Thyroid gland (tissue), 4 donors: ENCODE data around the gene ZNF350. TPM values are rescaled to one million over a fixed set of nuclear protein-coding genes. Genes with fewer than 3 reads are reported as not detected.
"Not testable (repeated sequence)": the region's sequence is repeated elsewhere in the genome, so short reads cannot be mapped to it uniquely, and the experiment has no call there.

Experiments used
- DNase-seq, 2 donors: peaks; one replicate each; pipeline ENCODE4 v3.0.0-alpha.2; 2019
- H3K27ac ChIP-seq, 3 donors: fragments of 200-600 bp; sonication (generic); 1 replicate in 2 of 3; 2 replicates in 1 of 3; pipeline ENCODE4 v1.5.1; 2016 to 2019; ENCODE audit warnings: mild to moderate bottlenecking in 1 of 3, moderate library complexity in 1 of 3
- H3K27me3 ChIP-seq: fragments of 200-600 bp; sonication (generic); one replicate; pipeline ENCODE4 v1.5.1; 2019
- H3K36me3 ChIP-seq, 2 donors: fragments of 200-600 bp; sonication (generic); one replicate each; pipeline ENCODE4 v1.5.1; 2016 to 2019
- H3K4me1 ChIP-seq, 2 donors: fragments of 200-600 bp; sonication (generic); one replicate each; pipeline ENCODE4 v1.5.1; 2017 to 2019
- H3K4me3 ChIP-seq, 3 donors: fragments of 200-600 bp; sonication (generic); replicated peaks in 1 of 3; 1 replicate in 2 of 3; 2 replicates in 1 of 3; pipeline ENCODE4 v1.5.1; 2016; ENCODE audit warnings: mild to moderate bottlenecking in 1 of 3
- H3K9me3 ChIP-seq: fragments of 200-600 bp; sonication (generic); one replicate; pipeline ENCODE4 v1.5.1; 2017
- CTCF ChIP-seq, 6 experiments: fragments of 200-600 bp in 3 of 6; fragments of 450-650 bp in 3 of 6; sonication (generic) in 3 of 6; IDR thresholded peaks; one replicate each; pipeline ENCODE4 v1.5.1; 2016 to 2019; ENCODE audit warnings: antibody characterized with exemption in 6 of 6, mild to moderate bottlenecking in 2 of 6, inconsistent platforms in 1 of 6, moderate library complexity in 1 of 6
- POLR2A ChIP-seq, 2 donors: fragments of 450-650 bp; IDR thresholded peaks; one replicate each; pipeline ENCODE4 v1.6.1; 2017; ENCODE audit warnings: antibody characterized with exemption in 2 of 2, mild to moderate bottlenecking in 2 of 2, moderate library complexity in 1 of 2
- WGBS, 2 donors: methylation state at CpG; one replicate each; pipeline ENCODE4 v1.1.5; 2017; 5-methylcytosine and 5-hydroxymethylcytosine counted together
- intact Hi-C: fragments of 100-400 bp; cut with DNase I; formaldehyde crosslinking; loops from one replicate; pipeline ENCODE4 v1.15.1; 2023
- total RNA-seq, 4 donors: library from RNA; depleted of rRNA; stranded (reverse); fragments of >200 nt; gene quantifications; one replicate each; pipeline ENCODE4 v1.2.3, GENCODE V29; 2016

ZNF350 gene
- total RNA-seq = 10 to 100 TPM; 12.0 to 27.4 (median 16.4) TPM

GRCh38 chr19:51986309-51987291 is at the start of gene ZNF350:
Gene ZNF350, minus strand, starts transcription at chr19:51986840. Its CDS starts 12,480 bp downstream, at chr19:51974360.
- Histone ChIP-seq H3K9me3 (no peaks in the 10 kb centered on the region), H3K4me3 (peak within 1 kb of the TSS; percentile 12 to 69 (median 62)), H3K4me1 (peaks cover 6 to 11% of the 10 kb centered on the region in 2 donors), H3K27me3 (no peaks in the 10 kb centered on the region), H3K36me3 (no peaks in the 10 kb centered on the region), H3K27ac (peak within 1 kb of the TSS; percentile 23 to 49 (median 48))
- intact Hi-C loops = loop anchor here (10.0 kb wide), 1 partner anchor 92 kb away; no protein-coding TSS in a partner anchor
- WGBS, 2 donors = 2 to 3% methylated on average over 33 of the region's 33 CpGs
- DNase-seq = peak; percentile 95
- TF ChIP-seq CTCF (IDR thresholded peaks at IDR 0.05) (peak in 1 of 6 experiments; percentile 19), POLR2A (IDR thresholded peaks at IDR 0.05) (peak in 1 of 2 donors; percentile 23)

- 96% methylated on average over 12 of the region's 12 CpGs for WGBS, 2 donors
- intact Hi-C loops = no loop called here
- Histone ChIP-seq H3K4me1 (no peaks in the 10 kb centered on the region), H3K27ac (no peak overlapping the region), H3K36me3 (peaks cover 55 to 57% of the 10 kb centered on the region in 2 donors), H3K9me3 (peaks cover 20% of the 10 kb centered on the region), H3K27me3 (no peaks in the 10 kb centered on the region), H3K4me3 (no peak overlapping the region)
- TF ChIP-seq CTCF (IDR thresholded peaks at IDR 0.05) (no peak), POLR2A (IDR thresholded peaks at IDR 0.05) (no peak)
- DNase-seq = no peak
These were observed 47.5 kb upstream of the ZNF350 start for GRCh38 chr19:52034051-52034728.

GRCh38 chr19:52028780-52029123 is 42.1 kb upstream of the ZNF350 start:
- WGBS, 2 donors = 17 to 19% methylated on average over 5 of the region's 5 CpGs
- intact Hi-C loops = no loop called here
- H3K9me3 ChIP-seq = no peaks in the 10 kb centered on the region
- H3K27ac ChIP-seq = peak overlapping the region; percentile 86 to 94 (median 94)
- DNase-seq = no peak
- no peaks in the 10 kb centered on the region for H3K27me3 ChIP-seq
- peaks cover 20 to 22% of the 10 kb centered on the region in 2 donors for H3K36me3 ChIP-seq
- H3K4me1 ChIP-seq = peaks cover 7% of the 10 kb centered on the region in 2 donors
- no peak for TF ChIP-seq CTCF (IDR thresholded peaks at IDR 0.05)
- no peak for TF ChIP-seq POLR2A (IDR thresholded peaks at IDR 0.05)
- H3K4me3 ChIP-seq = peak overlapping the region; percentile 51 to 71 (median 60)

GRCh38 chr19:52028027-52028779 is 41.6 kb upstream of the ZNF350 start, which contains the start of gene ZNF614:
Gene ZNF614, minus strand, starts transcription at chr19:52028379. Its CDS starts 2,634 bp downstream, at chr19:52025745.
- H3K9me3 ChIP-seq = no peaks in the 10 kb centered on the region
- no peaks in the 10 kb centered on the region for H3K27me3 ChIP-seq
- H3K4me1 ChIP-seq = peaks cover 7% of the 10 kb centered on the region in 2 donors
- peaks cover 25 to 26% of the 10 kb centered on the region in 2 donors for H3K36me3 ChIP-seq
- peak within 1 kb of the TSS; percentile 86 to 94 (median 94) for H3K27ac ChIP-seq
- intact Hi-C loops = no loop called here
- peak within 1 kb of the TSS; percentile 51 to 71 (median 60) for H3K4me3 ChIP-seq
- peak in 1 of 6 experiments; percentile 3 for TF ChIP-seq CTCF (IDR thresholded peaks at IDR 0.05)
- TF ChIP-seq POLR2A (IDR thresholded peaks at IDR 0.05) = peak in 1 of 2 donors; percentile 67
- WGBS, 2 donors = 0 to 1% methylated on average over 20 to 28 of the region's 53 CpGs
- DNase-seq = peak; percentile 87 to 92

GRCh38 chr19:52026255-52026990 is 39.8 kb upstream of the ZNF350 start:
- H3K4me1 ChIP-seq, H3K27me3 ChIP-seq, intact Hi-C loops, H3K9me3 ChIP-seq, DNase-seq, H3K27ac ChIP-seq, H3K4me3 ChIP-seq: not testable (repeated sequence)
- 72 to 78% methylated on average over 15 of the region's 15 CpGs for WGBS, 2 donors
- peaks cover 27 to 36% of the 10 kb centered on the region in 2 donors for H3K36me3 ChIP-seq

- H3K9me3 ChIP-seq, H3K4me3 ChIP-seq, H3K27me3 ChIP-seq, H3K27ac ChIP-seq, intact Hi-C loops, H3K4me1 ChIP-seq, DNase-seq: not testable (repeated sequence)
- 86 to 87% methylated on average over 4 of the region's 4 CpGs for WGBS, 2 donors
- peaks cover 44 to 52% of the 10 kb centered on the region in 2 donors for H3K36me3 ChIP-seq
These were observed 37.8 kb upstream of the ZNF350 start for GRCh38 chr19:52024478-52024877.
